Measurements from ENCODE around the gene RNU6-7. TPM values are rescaled to one million over a fixed set of nuclear protein-coding genes. Genes with fewer than 3 reads are reported as not detected.

Gene RNU6-7
- total RNA-seq, 4 donors from 2014 or later = not detected

GRCh38 chr14:32249780-32250179, 47.9 kb downstream of the RNU6-7 start:
- intact Hi-C loops (cut with DNase I) = loop anchor here (5.0 kb wide), 4 partner anchors 47 to 327 kb away; partner anchors contain the start of genes RNU6-7 and RNU6-8
- no peak for TF ChIP-seq POLR2A (IDR thresholded peaks at IDR 0.05; ENCODE audit: low read depth)
- no peak for TF ChIP-seq CTCF (IDR thresholded peaks at IDR 0.05)
- TF ChIP-seq EP300 (IDR thresholded peaks at IDR 0.05) = no peak
- no peak for TF ChIP-seq POLR2AphosphoS5 (IDR thresholded peaks at IDR 0.05)
- 91% methylated on average over 4 of the region's 4 CpGs for WGBS
- H3K9me3 ChIP-seq = no peaks in the 10 kb centered on the region
- no peak overlapping the region for H3K4me3 ChIP-seq
- H3K27ac ChIP-seq (replicated peaks in 1 of 4) = no peak overlapping the region
- H3K36me3 ChIP-seq = no peaks in the 10 kb centered on the region
- H3K27me3 ChIP-seq = no peaks in the 10 kb centered on the region
- DNase-seq (ENCODE audit: extremely low spot score) = peak; percentile 42
- peaks cover 0 to 26% (median 24%) of the 10 kb centered on the region in 4 donors for H3K4me1 ChIP-seq

- H3K4me1 ChIP-seq = peaks cover 8 to 35% (median 33%) of the 10 kb centered on the region in 4 donors
- no peak overlapping the region for H3K27ac ChIP-seq (replicated peaks in 1 of 4)
- H3K9me3 ChIP-seq = no peaks in the 10 kb centered on the region
- no peak overlapping the region for H3K4me3 ChIP-seq
- TF ChIP-seq EP300 (IDR thresholded peaks at IDR 0.05) (no peak), POLR2AphosphoS5 (IDR thresholded peaks at IDR 0.05) (no peak), POLR2A (IDR thresholded peaks at IDR 0.05; ENCODE audit: low read depth) (no peak), CTCF (IDR thresholded peaks at IDR 0.05) (no peak)
- no peak for DNase-seq (ENCODE audit: extremely low spot score)
- 80% methylated on average over 3 of the region's 3 CpGs for WGBS
- H3K36me3 ChIP-seq = no peaks in the 10 kb centered on the region
- intact Hi-C loops (cut with DNase I) = loop anchor here (5.0 kb wide), 4 partner anchors 48 to 328 kb away; partner anchors contain the start of genes RNU6-7 and RNU6-8
- no peaks in the 10 kb centered on the region for H3K27me3 ChIP-seq
Observed at GRCh38 chr14:32250681-32251080, 48.8 kb downstream of the RNU6-7 start.

- no peak for TF ChIP-seq POLR2A (IDR thresholded peaks at IDR 0.05; ENCODE audit: low read depth)
- no peak for TF ChIP-seq POLR2AphosphoS5 (IDR thresholded peaks at IDR 0.05)
- TF ChIP-seq CTCF (IDR thresholded peaks at IDR 0.05) = no peak
- no peak for TF ChIP-seq EP300 (IDR thresholded peaks at IDR 0.05)
- Histone ChIP-seq H3K36me3 (no peaks in the 10 kb centered on the region), H3K4me1 (peaks cover 13 to 40% (median 38%) of the 10 kb centered on the region in 4 donors), H3K9me3 (no peaks in the 10 kb centered on the region), H3K27me3 (no peaks in the 10 kb centered on the region), H3K27ac (replicated peaks in 1 of 4) (peak overlapping the region; percentile 28 to 65 (median 60)), H3K4me3 (no peak overlapping the region)
- WGBS = 43% methylated on average over 4 of the region's 4 CpGs
- intact Hi-C loops (cut with DNase I) = loop anchor here (5.0 kb wide), 4 partner anchors 49 to 329 kb away; partner anchors contain the start of genes RNU6-7 and RNU6-8
- DNase-seq (ENCODE audit: extremely low spot score) = peak; percentile 75
Observed at GRCh38 chr14:32251530-32251929, 49.7 kb downstream of the RNU6-7 start.

Small RNAs within 50 kb of the gene (small RNA-seq; reads per million reads assigned to genes)
- gene RNU6-7 (0 reads per million in 3 donors), gene RNU6-8 (0 reads per million in 3 donors)

Other genes with a start within 250 kb of the RNU6-7 start
- 100 to 1,000 TPM; 171 to 223 (median 196) TPM for gene ARHGAP5, start 124.7 kb upstream of the RNU6-7 start, total RNA-seq
- not detected for gene RNU6-8, start 1.2 kb downstream of the RNU6-7 start, total RNA-seq
- 10 to 100 TPM; 21.3 to 38.6 (median 31.5) TPM for gene AKAP6, start 127.3 kb downstream of the RNU6-7 start, total RNA-seq